Uterus (tissue), 4 donors: Measurements from ENCODE around the gene ACOXL. TPM values are rescaled to one million over a fixed set of nuclear protein-coding genes. Genes with fewer than 3 reads are reported as not detected.

Experiments
- DNase-seq, 2 donors: peaks; one replicate each; pipeline ENCODE4 v3.0.0-alpha.2; 2019 to 2020
- H3K27ac ChIP-seq, 2 donors: fragments of 200-600 bp; sonication (generic); 1 replicate in 1 of 2; 2 replicates in 1 of 2; pipeline ENCODE4 v1.5.1; 2016 to 2018
- H3K27me3 ChIP-seq, 2 donors: fragments of 200-600 bp; sonication (generic); one replicate each; pipeline ENCODE4 v1.5.1; 2018 to 2019; ENCODE audit warnings: control low read depth in 1 of 2
- H3K36me3 ChIP-seq, 2 donors: fragments of 200-600 bp; sonication (generic); one replicate each; pipeline ENCODE4 v1.5.1; 2019; ENCODE audit warnings: control low read depth in 1 of 2
- H3K4me1 ChIP-seq, 2 donors: fragments of 200-600 bp; sonication (generic); one replicate each; pipeline ENCODE4 v1.5.1; 2018 to 2019; ENCODE audit warnings: control low read depth in 1 of 2
- H3K4me3 ChIP-seq, 2 donors: fragments of 200-600 bp; sonication (generic); 1 replicate in 1 of 2; 2 replicates in 1 of 2; pipeline ENCODE4 v1.5.1; 2018 to 2019; ENCODE audit warnings: mild to moderate bottlenecking in 1 of 2
- H3K9me3 ChIP-seq, 2 donors: fragments of 200-600 bp; sonication (generic); one replicate each; pipeline ENCODE4 v1.5.1; 2019; ENCODE audit warnings: control low read depth in 1 of 2
- CTCF ChIP-seq, 4 experiments: fragments of 200-600 bp in 2 of 4; fragments of 450-650 bp in 2 of 4; sonication (generic) in 2 of 4; IDR thresholded peaks; one replicate each; pipeline ENCODE4 v1.5.1; 2016 to 2019; ENCODE audit warnings: antibody characterized with exemption in 4 of 4, mild to moderate bottlenecking in 2 of 4, moderate library complexity in 1 of 4
- POLR2A ChIP-seq, 2 donors: fragments of 450-650 bp; IDR thresholded peaks; one replicate each; pipeline ENCODE4 v1.6.1; 2016; ENCODE audit warnings: antibody characterized with exemption in 2 of 2, mild to moderate bottlenecking in 1 of 2, moderate library complexity in 1 of 2
- intact Hi-C: fragments of 100-400 bp; cut with DNase I; formaldehyde crosslinking; loops from one replicate; pipeline ENCODE4 v1.15.1; 2023; ENCODE audit warnings: low total_unique reads
- total RNA-seq, 4 donors: library from RNA; depleted of rRNA in 3 of 4; stranded (reverse); fragments of >200 nt in 3 of 4; gene quantifications; one replicate each; pipeline versions ENCODE4 v1.1.0 to v1.2.4, GENCODE V29; 2014 to 2023
- donor health status: DM: yes; HTN: yes; CAD: no.

Gene ACOXL
- total RNA-seq, 4 donors from 2014 or later, result 0.18 to 0.41 TPM; not detected in 2

GRCh38 chr2:111135237-111135909, 403.0 kb downstream of the ACOXL start:
- Histone ChIP-seq H3K27ac (no peak overlapping the region), H3K4me3 (no peak overlapping the region)

DNA sequence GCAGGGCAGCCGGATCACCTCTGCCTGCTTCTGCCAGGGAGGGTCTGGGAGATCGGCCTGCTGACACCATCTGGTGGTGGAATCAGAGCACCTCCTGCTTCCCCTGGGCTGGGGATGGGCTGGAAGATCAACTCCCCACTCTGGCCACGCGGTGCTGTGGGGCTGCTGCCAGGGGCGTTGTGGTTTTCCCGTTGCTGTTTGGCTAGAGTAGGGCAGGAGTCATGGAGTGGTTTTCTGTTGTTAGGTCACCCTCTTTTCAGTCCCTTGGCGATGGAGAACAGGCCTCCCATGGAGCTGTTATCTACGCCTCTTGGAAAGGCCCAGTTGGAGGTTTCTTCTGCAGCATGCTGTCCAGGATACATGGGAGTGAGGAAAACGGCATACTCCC, 403.5 kb downstream of the ACOXL start:
- Histone ChIP-seq H3K27ac (no peak overlapping the region), H3K9me3 (no peaks in the 10 kb centered on the region), H3K4me3 (no peak overlapping the region), H3K36me3 (peaks cover 0 to 4% of the 10 kb centered on the region in 2 donors), H3K4me1 (no peaks in the 10 kb centered on the region), H3K27me3 (no peaks in the 10 kb centered on the region)
- intact Hi-C loops, result no loop called here
- peak in 1 of 2 donors; percentile 23 for DNase-seq
- no peak for TF ChIP-seq CTCF (IDR thresholded peaks at IDR 0.05)

More at GRCh38 chr2:111135237-111135909, 403.0 kb downstream of the ACOXL start:
- Histone ChIP-seq H3K4me1 (no peaks in the 10 kb centered on the region), H3K36me3 (peaks cover 0 to 4% of the 10 kb centered on the region in 2 donors), H3K9me3 (no peaks in the 10 kb centered on the region), H3K27me3 (no peaks in the 10 kb centered on the region)
- DNase-seq, result no peak
- no peak for TF ChIP-seq POLR2A (IDR thresholded peaks at IDR 0.05)
- no peak for TF ChIP-seq CTCF (IDR thresholded peaks at IDR 0.05)
- intact Hi-C loops, result no loop called here

DNA sequence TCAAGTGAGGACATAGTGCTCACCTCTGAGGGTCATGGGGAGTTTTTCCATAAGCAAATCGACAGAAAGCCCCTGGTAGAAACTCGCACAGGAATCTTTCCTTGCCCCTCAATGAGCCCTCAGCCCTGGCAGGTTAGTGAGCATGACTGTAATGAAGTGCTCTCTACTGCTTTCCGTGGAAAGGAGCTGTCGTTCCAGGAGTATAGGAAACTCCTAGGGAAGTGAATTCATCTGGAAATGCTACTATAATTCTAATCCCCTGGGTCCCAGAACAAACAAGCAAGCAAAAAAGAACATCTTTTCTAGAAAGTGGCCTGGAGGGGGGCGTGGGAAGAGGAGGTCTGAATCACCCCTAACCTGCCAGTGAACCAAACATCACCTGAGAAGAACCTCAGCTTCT, 406.5 kb downstream of the ACOXL start:
- Histone ChIP-seq H3K4me1 (no peaks in the 10 kb centered on the region), H3K27me3 (no peaks in the 10 kb centered on the region), H3K9me3 (no peaks in the 10 kb centered on the region), H3K27ac (no peak overlapping the region), H3K4me3 (no peak overlapping the region), H3K36me3 (peaks cover 0 to 4% of the 10 kb centered on the region in 2 donors)
- TF ChIP-seq POLR2A (IDR thresholded peaks at IDR 0.05), result no peak
- TF ChIP-seq CTCF (IDR thresholded peaks at IDR 0.05), result no peak
- no peak for DNase-seq
- intact Hi-C loops, result no loop called here

DNA sequence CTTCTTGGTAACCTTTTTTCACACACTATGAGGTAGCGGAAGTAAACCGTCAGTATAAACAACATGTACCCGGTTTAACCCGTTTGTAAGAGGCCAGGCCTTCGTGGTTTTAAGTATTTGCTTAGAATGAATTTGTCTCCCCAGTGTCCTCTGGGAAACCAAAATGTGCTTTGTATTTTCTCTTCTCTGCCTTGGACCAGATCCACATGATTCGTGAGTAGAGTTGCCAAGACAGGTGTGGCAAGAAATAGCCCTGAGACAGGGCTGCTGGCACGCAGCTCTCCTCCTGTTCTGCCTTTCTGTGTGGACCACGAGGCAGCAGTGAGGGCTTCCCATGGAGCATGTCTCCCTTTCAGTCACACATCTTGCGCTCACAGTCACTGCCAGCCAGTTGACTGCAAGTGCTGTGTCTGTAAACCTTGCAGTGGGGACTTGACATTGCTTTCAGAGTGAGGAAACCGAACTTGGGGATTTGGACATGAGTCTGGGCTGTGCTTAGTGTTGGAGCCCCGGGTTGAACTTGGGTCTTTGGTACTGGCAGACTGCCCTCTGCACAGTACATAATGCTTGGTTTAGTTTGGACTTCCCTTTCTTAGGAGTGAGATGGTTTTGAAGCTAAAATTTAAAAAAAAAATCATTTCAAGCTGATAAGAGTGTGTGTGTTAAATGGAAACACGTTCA, 407.4 kb downstream of the ACOXL start:
- H3K27me3 ChIP-seq, result no peaks in the 10 kb centered on the region
- intact Hi-C loops, result no loop called here
- no peak for DNase-seq
- no peaks in the 10 kb centered on the region for H3K36me3 ChIP-seq
- no peak for TF ChIP-seq CTCF (IDR thresholded peaks at IDR 0.05)
- no peak for TF ChIP-seq POLR2A (IDR thresholded peaks at IDR 0.05)
- H3K9me3 ChIP-seq, result no peaks in the 10 kb centered on the region
- no peak overlapping the region for H3K27ac ChIP-seq
- H3K4me3 ChIP-seq, result no peak overlapping the region
- no peaks in the 10 kb centered on the region for H3K4me1 ChIP-seq

- H3K27me3 ChIP-seq, result no peaks in the 10 kb centered on the region
- TF ChIP-seq CTCF (IDR thresholded peaks at IDR 0.05), result no peak
- no peak for TF ChIP-seq POLR2A (IDR thresholded peaks at IDR 0.05)
- no peaks in the 10 kb centered on the region for H3K36me3 ChIP-seq
- H3K4me1 ChIP-seq, result no peaks in the 10 kb centered on the region
- H3K9me3 ChIP-seq, result no peaks in the 10 kb centered on the region
- no peak for DNase-seq
- no peak overlapping the region for H3K27ac ChIP-seq
- no peak overlapping the region for H3K4me3 ChIP-seq
- intact Hi-C loops, result no loop called here
Measured at GRCh38 chr2:111140815-111141214, 408.4 kb downstream of the ACOXL start.
